Suprapubic skin (tissue), 3 donors: ENCODE measurements around the gene UNC5B.

Experiments used
- POLR2A ChIP-seq, 2 donors: fragments of 450-650 bp; IDR thresholded peaks; one replicate each; pipeline ENCODE4 v1.6.1; 2017; ENCODE audit warnings: antibody characterized with exemption in 2 of 2, mild to moderate bottlenecking in 2 of 2, moderate library complexity in 2 of 2
- TF ChIP-seq, protein P1 (sequence below), 2 donors: fragments of 200-600 bp in 1 of 2; fragments of 450-650 bp in 1 of 2; sonication (generic) in 1 of 2; IDR thresholded peaks; one replicate each; pipeline ENCODE4 v1.5.1; 2016 to 2019; ENCODE audit warnings: antibody characterized with exemption in 2 of 2, mild to moderate bottlenecking in 1 of 2, moderate library complexity in 1 of 2

DNA sequence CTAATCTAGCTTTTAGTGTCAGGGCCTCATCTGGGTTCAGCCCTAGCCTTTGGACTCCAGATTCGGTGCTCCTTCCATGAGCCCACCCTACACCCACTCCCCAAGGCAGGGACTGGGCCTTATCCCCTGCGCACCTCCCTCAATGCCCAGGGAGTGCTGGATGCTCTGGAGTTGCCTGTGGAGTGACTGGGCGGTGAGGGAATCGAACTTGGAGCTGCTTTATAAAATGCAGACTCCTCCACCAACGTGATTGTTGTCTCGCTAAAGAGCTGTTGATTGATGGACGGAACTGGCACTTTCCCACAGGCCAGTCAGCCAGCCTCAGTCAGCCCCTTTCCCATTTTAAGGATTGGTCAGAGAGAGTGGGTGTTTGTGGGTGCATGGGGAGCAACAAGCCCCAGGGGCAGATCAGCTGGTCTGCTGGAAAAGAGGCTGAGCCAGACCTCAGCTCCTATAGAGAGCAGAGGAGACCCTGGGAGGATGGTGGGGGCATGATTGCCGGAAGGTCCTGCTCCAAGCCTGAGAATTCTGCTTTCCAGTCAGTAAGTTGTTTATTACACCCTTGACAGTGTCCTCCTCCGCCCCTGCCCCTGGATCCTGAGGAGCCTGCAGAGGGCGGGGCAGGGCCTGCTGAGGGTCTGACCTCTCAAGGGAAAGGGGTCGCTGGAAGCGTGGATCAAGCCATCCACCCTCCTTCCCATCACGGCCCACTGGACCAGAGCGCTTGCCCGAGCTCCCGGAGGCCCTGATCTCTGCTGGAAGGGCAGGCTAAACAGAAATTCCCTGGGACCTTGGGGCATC, 16.7 kb downstream of the UNC5B start:
- TF ChIP-seq, protein P1, sequence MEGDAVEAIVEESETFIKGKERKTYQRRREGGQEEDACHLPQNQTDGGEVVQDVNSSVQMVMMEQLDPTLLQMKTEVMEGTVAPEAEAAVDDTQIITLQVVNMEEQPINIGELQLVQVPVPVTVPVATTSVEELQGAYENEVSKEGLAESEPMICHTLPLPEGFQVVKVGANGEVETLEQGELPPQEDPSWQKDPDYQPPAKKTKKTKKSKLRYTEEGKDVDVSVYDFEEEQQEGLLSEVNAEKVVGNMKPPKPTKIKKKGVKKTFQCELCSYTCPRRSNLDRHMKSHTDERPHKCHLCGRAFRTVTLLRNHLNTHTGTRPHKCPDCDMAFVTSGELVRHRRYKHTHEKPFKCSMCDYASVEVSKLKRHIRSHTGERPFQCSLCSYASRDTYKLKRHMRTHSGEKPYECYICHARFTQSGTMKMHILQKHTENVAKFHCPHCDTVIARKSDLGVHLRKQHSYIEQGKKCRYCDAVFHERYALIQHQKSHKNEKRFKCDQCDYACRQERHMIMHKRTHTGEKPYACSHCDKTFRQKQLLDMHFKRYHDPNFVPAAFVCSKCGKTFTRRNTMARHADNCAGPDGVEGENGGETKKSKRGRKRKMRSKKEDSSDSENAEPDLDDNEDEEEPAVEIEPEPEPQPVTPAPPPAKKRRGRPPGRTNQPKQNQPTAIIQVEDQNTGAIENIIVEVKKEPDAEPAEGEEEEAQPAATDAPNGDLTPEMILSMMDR (IDR thresholded peaks at IDR 0.05): no peak
- no peak for TF ChIP-seq POLR2A (IDR thresholded peaks at IDR 0.05)
